WTC11 (cell line): Measurements from ENCODE around the gene RYR2. TPM values are rescaled to one million over a fixed set of nuclear protein-coding genes. Genes with fewer than 3 reads are reported as not detected.

Source experiments
- ATAC-seq: fragments of 200-7000 bp; cut with Tn5 transposase; 2 replicates; pipeline ENCODE4 v1.10.0; 2021; ENCODE audit warnings: mild to moderate bottlenecking, moderate library complexity
- CTCF ChIA-PET: fragments of 300-600 bp; sonication (Branson Sonifier 250); formaldehyde crosslinking; loops from one replicate; lab custom pipeline; 2021; ENCODE audit warnings: antibody characterized with exemption; lab: Charles Lee
- POLR2A ChIA-PET: fragments of 350-600 bp; sonication (Branson Sonifier 250); formaldehyde crosslinking; loops from one replicate; lab custom pipeline; 2021; ENCODE audit warnings: antibody characterized with exemption; lab: Charles Lee
- DNase-seq: peaks from one replicate; pipeline ENCODE4 v3.0.0; 2021; ENCODE audit warnings: low spot score
- H3K27ac Mint-ChIP-seq: 2 replicates; pipeline ENCODE4 v1.8.0; 2021; ENCODE audit warnings: mixed read lengths
- H3K27me3 Mint-ChIP-seq: 2 replicates; pipeline ENCODE4 v1.8.0; 2021; ENCODE audit warnings: low read depth, mild to moderate bottlenecking, moderate library complexity, mixed read lengths
- H3K36me3 Mint-ChIP-seq: 2 replicates; pipeline ENCODE4 v1.8.0; 2021; ENCODE audit warnings: mixed read lengths
- H3K4me1 Mint-ChIP-seq: 2 replicates; pipeline ENCODE4 v1.8.0; 2022; ENCODE audit warnings: mixed read lengths
- H3K4me3 Mint-ChIP-seq: 2 replicates; pipeline ENCODE4 v1.8.0; 2021; ENCODE audit warnings: mild to moderate bottlenecking, moderate library complexity, mixed read lengths
- H3K9me3 Mint-ChIP-seq: 2 replicates; pipeline ENCODE4 v1.8.0; 2021; ENCODE audit warnings: mixed read lengths
- ARID4B ChIP-seq: sonication (generic); formaldehyde crosslinking; IDR thresholded peaks from 2 replicates; pipeline ENCODE4 v1.8.0; 2023; ENCODE audit warnings: missing genetic modification reagents, mild to moderate bottlenecking, borderline replicate concordance
- ATF2 ChIP-seq: sonication (generic); formaldehyde crosslinking; IDR thresholded peaks from 2 replicates; pipeline ENCODE4 v1.8.1; 2022; ENCODE audit warnings: low read depth, missing genetic modification reagents, borderline replicate concordance
- ATF6 ChIP-seq: sonication (generic); formaldehyde crosslinking; IDR thresholded peaks from 2 replicates; pipeline ENCODE4 v1.8.1; 2023; ENCODE audit warnings: mild to moderate bottlenecking, missing genetic modification reagents
- CBFB ChIP-seq: sonication (generic); formaldehyde crosslinking; IDR thresholded peaks from 2 replicates; pipeline ENCODE4 v1.8.1; 2022; ENCODE audit warnings: mild to moderate bottlenecking, low read depth, missing genetic modification reagents
- CREM ChIP-seq: sonication (generic); formaldehyde crosslinking; IDR thresholded peaks from 2 replicates; pipeline ENCODE4 v1.8.1; 2022; ENCODE audit warnings: mild to moderate bottlenecking, missing genetic modification reagents, moderate library complexity
- FOXJ3 ChIP-seq: sonication (generic); formaldehyde crosslinking; IDR thresholded peaks from 2 replicates; pipeline ENCODE4 v1.9.0; 2021; ENCODE audit warnings: missing genetic modification reagents, mild to moderate bottlenecking, borderline replicate concordance
- HMGA2 ChIP-seq: fragments of 250-450 bp; sonication (Bioruptor Pico); IDR thresholded peaks from 2 replicates; pipeline ENCODE4 v1.4.0; 2021; ENCODE audit warnings: mild to moderate bottlenecking, moderate library complexity
- IRF1 ChIP-seq: sonication (generic); formaldehyde crosslinking; IDR thresholded peaks from 2 replicates; pipeline ENCODE4 v1.8.0; 2023; ENCODE audit warnings: missing genetic modification reagents
- MAX ChIP-seq: sonication (generic); formaldehyde crosslinking; IDR thresholded peaks from 2 replicates; pipeline ENCODE4 v1.8.0; 2022; ENCODE audit warnings: mild to moderate bottlenecking, missing genetic modification reagents
- MYBL2 ChIP-seq: sonication (generic); formaldehyde crosslinking; IDR thresholded peaks from 2 replicates; pipeline ENCODE4 v1.8.1; 2023; ENCODE audit warnings: mild to moderate bottlenecking, moderate library complexity, missing genetic modification reagents
- NFE2L1 ChIP-seq: sonication (generic); formaldehyde crosslinking; IDR thresholded peaks from 2 replicates; pipeline ENCODE4 v1.8.1; 2023; ENCODE audit warnings: missing genetic modification reagents
- TEAD4 ChIP-seq: sonication (generic); formaldehyde crosslinking; IDR thresholded peaks from 2 replicates; pipeline ENCODE4 v1.8.0; 2022; ENCODE audit warnings: mild to moderate bottlenecking, missing genetic modification reagents
- ZBTB43 ChIP-seq: sonication (generic); formaldehyde crosslinking; IDR thresholded peaks from 2 replicates; pipeline ENCODE4 v1.8.1; 2023; ENCODE audit warnings: mild to moderate bottlenecking, missing genetic modification reagents
- ZNF121 ChIP-seq: sonication (generic); formaldehyde crosslinking; IDR thresholded peaks from 2 replicates; pipeline ENCODE4 v1.8.0; 2023; ENCODE audit warnings: missing genetic modification reagents
- ZNF317 ChIP-seq: sonication (generic); formaldehyde crosslinking; IDR thresholded peaks from 2 replicates; pipeline ENCODE4 v1.8.1; 2023; ENCODE audit warnings: low read depth, mild to moderate bottlenecking, moderate library complexity, missing genetic modification reagents, borderline replicate concordance
- ZNF512 ChIP-seq: sonication (generic); formaldehyde crosslinking; IDR thresholded peaks from 2 replicates; pipeline ENCODE4 v1.8.1; 2022; ENCODE audit warnings: missing genetic modification reagents, borderline replicate concordance
- ZNF532 ChIP-seq: fragments of 250-450 bp; sonication (Bioruptor Pico); IDR thresholded peaks from 2 replicates; pipeline ENCODE4 v1.9.0; 2021; ENCODE audit warnings: mild to moderate bottlenecking, borderline replicate concordance
- total RNA-seq: library from RNA; stranded (reverse); gene quantifications from 3 replicates; pipeline ENCODE4 v1.2.3, GENCODE V29; 2021

The RYR2 gene
- total RNA-seq, 1 experiment from 2014 or later, result 7.9 TPM

GRCh38 chr1:237228421-237228820 is 186.4 kb downstream of the RYR2 start (continued):
- TF ChIP-seq ARID4B (CRISPR knock-in tag), result no peak
- no peak for TF ChIP-seq ATF2 (CRISPR knock-in tag)
- TF ChIP-seq ZNF121 (CRISPR knock-in tag), result no peak
- no peak for TF ChIP-seq MAX (CRISPR knock-in tag)
- TF ChIP-seq NFE2L1 (CRISPR knock-in tag), result no peak
- TF ChIP-seq MYBL2 (CRISPR knock-in tag), result no peak
- TF ChIP-seq ZNF532 (CRISPR knock-in tag), result no peak
- no peak for TF ChIP-seq CBFB (CRISPR knock-in tag)

GRCh38 chr1:237229333-237229732 is 187.3 kb downstream of the RYR2 start:
- Mint-ChIP-seq H3K27me3 (no peaks in the 10 kb centered on the region), H3K9me3 (no peaks in the 10 kb centered on the region), H3K4me3 (no peak overlapping the region), H3K4me1 (peaks cover 47% of the 10 kb centered on the region), H3K27ac (no peak overlapping the region), H3K36me3 (no peaks in the 10 kb centered on the region)
- ATAC-seq, result no peak
- POLR2A ChIA-PET, result no interaction called here
- CTCF ChIA-PET, result no interaction called here
- no peak for DNase-seq
- no peak for TF ChIP-seq TEAD4
- TF ChIP-seq ZNF317, result no peak
- no peak for TF ChIP-seq HMGA2
- TF ChIP-seq IRF1 (CRISPR knock-in tag), result no peak
- no peak for TF ChIP-seq FOXJ3 (CRISPR knock-in tag)
- no peak for TF ChIP-seq ZBTB43 (CRISPR knock-in tag)
- no peak for TF ChIP-seq CREM
- TF ChIP-seq ZNF512 (CRISPR knock-in tag), result no peak
- no peak for TF ChIP-seq ATF6
